Measurements from ENCODE around the gene ATP2B2.
"Not testable (repeated sequence)": the region's sequence is repeated elsewhere in the genome, so short reads cannot be mapped to it uniquely, and the experiment has no call there.

DNA sequence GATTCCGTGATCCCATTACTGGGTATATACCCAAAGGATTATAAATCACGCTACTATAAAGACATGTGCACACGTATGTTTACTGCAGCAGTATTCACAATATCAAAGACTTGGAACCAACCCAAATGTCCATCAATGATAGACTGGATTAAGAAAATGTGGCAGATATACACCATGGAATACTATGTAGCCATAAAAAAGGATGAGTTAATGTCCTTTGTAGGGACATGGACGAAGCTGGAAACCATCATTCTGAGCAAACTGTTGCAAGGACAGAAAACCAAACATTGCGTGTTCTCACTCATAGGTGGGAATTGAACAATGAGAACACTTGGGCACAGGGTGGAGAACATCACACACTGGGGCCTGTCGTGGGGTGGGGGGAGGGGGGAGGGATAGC is 35.0 kb upstream of the ATP2B2 start:
- not testable (repeated sequence) for TF ChIP-seq EP300, CTCF, POLR2A (IDR thresholded peaks at IDR 0.05)

All from tibial nerve (tissue), 4 donors.